Measurements from ENCODE around the gene DIPK1B.

The DIPK1B gene

DNA sequence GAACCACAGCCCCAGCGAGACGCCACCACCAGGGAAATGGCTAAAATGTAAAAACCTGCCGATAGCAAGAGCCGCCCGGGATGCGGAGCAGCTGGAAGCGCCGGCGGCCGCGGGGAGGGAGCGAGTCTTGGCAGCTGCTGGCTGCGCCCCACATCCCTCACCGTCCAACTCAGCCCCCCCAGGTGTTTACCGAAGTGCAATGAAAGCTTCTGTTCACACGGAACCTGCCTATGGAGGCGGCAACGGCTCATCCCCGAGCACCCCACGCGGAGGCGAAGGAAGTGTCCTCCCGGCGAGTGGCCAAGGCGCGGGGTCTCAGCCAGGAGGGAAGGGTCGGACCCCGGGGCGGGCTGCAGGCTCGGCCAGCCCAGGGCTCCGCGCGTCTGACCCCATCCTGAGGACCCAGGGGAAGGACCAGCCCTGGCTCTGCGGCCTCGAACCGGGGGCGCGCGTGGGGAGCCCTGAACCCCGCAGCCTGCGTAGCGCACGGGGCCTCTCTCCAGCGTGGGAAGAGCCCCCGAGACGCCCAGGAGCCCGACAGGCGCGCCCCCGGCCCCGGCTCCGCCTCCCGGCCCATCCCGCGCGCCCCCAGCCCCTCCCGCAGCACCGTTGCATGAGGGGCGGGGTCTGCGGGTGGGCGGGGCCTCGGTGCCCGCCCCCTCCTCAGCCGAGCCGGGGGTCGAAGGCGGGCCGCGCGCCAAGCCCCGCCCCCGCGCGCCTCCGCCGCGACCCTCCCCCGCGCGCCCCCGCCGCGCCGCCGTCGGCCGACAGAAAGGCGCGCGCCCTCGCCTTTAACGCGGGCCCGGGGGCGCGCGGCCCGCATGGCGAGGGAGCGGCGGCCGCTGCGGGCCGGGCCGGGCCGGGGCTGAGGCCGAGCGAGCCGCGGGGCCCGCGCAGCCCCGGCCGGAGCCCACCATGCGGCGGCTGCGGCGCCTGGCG lies at the start of gene DIPK1B:
TSS of gene DIPK1B (plus strand) at position 822 of the 939 bp plus-strand sequence. CDS start at position 916, 94 bp downstream.
- no peak for DNase-seq (ENCODE audit: low spot score)

DNA sequence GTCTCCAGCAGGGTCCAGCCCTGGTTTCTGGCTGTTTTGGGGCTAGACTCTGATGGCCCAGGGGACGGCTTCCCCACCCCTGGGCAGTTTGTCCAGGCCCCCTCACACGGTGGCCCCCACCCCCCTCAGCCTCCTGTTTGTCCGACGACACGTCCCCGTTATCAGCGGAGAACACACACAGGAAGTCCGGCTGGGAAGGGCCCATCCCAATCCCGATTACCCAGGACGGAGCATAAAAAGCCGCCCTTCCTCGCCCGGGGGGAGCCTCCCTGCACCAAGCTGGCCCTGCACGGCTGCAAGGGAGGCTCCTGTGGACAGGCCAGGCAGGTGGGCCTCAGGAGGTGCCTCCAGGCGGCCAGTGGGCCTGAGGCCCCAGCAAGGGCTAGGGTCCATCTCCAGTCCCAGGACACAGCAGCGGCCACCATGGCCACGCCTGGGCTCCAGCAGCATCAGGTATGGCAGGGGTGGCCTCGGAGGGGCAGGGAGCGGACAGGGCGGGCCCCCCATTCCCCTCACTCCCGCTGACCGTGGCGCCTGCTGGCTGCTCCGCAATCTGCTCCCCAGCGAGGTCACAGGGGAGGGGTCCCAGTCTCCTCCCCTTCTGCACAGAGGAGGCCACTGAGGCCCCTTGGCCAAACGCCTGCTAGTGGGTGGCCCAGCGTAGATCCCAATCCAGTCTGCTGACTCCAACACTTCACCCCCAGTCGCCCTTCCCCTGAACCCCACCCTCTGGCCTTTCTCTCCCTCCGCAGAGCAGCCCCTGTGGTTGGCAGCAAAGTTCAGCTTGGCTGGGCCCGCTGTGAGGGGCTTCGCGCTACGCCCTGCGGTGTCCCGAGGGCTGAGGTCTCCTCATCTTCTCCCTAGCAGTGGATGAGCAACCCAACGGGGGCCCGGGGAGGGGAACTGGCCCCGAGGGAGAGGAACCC lies 49.5 kb upstream of the DIPK1B start, which contains the start of gene EGFL7:
TSS of gene EGFL7 (plus strand) at position 261 of the 926 bp plus-strand sequence. CDS start 5,367 bp downstream, outside the sequence.
- no peak for DNase-seq (ENCODE audit: low spot score)

DNA sequence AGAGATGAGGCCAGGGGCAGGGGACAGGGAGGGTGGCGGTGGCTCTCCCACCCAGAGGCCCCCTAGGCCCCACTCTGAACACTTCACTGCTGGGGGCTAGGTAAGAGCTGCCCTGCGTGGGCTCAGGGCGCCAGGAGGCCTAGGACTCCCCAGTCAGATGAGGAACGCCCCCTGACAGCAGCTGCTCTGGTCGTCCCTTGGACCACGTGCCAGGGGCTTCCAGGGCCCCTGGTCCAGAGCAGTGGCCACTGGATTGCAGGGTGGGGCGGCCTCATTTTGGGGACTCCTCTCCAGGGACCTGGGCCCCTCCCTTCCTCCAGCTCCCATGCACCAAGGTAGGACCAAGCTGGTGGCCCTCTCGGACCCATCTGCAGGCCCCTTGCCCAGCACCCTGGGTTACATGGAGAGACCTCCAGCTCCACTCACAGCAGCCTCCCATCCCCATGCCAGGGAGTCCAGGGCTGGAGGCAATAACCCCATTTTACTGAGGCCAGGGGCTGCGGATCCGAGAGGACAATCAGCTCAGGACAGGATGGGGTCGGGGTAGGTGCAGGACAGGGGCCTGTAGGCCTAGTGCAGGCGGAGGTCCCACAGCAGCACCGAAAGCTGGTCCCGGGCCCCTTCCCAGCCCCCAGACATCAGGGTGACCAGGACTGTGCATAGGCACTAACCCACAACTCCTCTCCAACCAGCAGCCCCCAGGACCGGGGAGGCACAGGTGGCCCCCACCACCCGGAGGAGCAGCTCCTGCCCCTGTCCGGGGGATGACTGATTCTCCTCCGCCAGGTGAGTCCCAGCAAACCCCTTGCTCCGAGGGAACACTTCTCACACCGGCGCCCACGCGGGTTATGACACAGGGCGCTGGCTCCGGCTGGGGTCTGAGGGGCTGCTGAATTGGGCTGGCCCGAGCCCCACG lies 48.1 kb upstream of the DIPK1B start:
- no peak for DNase-seq (ENCODE audit: low spot score)

DNA sequence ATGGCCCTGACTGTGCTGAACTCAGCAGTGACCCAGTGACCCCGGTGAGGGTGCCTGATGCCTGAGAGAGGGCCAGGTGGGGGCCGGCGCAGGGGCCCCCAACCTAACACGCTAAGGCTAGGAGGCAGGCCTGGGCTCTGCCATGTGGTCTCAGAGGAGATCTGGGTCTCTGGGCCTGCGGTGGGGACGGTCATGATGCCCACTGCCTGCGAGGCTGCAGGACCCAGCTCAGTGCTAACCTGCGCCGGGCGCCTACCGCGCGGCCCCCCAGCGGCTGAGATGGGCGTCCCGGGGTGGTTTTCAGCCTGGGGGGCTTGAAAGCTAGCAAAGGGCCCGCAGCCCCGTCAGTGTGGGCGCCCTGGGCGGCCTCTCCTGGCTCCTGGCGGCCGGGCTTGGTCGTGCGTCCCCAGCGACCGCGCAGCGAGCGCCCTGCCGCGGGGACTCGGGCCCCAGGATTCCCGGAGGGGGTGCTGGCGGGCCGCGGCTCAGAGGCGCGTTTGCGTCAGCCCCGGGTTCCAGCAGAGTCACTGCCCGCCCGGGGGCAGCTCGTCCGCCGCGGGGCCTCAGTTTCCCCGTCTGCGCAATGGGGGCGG lies 47.2 kb upstream of the DIPK1B start:
- no peak for DNase-seq (ENCODE audit: low spot score)

DNA sequence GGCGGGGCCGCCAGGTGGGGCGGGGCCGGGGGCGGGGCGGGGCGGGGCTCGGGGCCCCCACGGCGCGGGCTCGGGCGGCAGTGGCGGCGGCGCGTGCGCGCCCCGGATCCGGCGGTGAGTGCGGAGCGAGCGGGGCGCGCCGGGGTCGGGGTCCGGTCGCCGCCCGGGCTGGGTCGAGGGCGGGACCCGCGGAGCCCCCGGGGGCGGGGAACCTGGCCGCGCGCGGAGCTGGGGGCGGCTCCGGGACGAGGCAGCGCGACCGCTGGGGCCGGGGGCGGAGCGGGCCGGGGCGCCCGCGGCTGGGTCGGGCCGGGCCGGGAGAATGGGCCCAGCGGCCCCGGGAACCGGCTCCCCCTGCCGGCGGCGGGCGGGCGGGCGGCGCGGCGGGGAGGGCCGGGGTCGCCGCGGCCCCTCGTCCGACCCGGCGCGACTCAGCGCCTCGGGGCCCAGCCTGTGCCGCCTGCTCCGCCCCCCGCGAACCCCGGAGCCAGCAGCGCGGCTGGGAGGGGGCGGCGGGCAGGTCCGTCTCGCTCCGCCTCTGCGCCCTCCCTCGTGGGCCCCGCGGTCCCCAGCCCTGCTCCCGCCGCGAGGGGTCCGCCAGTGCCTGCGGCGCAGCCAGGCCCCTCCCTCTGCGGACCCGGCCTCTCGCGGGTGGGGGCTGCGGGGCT lies 46.5 kb upstream of the DIPK1B start:
- no peak for DNase-seq (ENCODE audit: low spot score)

DNA sequence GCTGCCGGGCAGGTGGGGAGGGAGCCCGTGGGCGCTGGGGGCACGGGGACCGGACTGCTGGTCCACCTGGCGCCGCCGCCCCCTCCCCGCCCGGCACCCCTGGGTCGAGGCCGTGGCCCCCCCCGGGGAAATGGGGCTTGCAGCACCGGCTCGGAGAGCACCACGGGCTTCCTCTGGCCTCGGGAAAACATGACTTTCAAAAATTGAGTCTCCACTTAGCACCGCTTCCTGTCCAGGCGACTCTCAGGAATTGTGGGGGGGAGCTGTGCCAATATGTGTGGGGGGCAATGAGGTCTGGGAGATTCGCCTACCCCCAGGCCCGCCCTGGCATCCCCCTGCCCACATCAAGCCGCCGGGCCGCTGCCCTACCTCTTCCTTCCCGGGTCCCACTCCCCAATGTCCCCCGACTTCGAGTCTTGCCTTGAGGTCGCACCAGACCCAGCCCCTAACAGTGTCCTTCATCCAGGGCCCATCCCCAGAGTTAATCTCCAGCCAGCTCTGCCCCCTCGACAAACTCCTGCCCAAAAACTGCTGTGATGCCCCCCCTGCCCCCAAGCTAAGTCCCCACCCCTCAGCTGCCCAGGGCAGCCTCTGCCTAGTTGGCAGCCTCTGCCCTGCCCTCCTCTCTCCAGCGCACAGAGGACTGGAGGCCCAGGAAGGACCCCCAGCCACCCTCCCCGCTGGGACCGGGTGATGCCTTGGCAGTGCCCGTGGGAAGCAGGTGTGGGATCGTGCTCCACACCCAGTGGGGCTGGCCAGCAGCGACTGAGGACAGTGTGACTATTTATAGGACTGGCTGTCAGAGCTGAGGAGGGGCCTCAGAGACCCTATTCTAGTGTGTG lies 45.8 kb upstream of the DIPK1B start:
- no peak for DNase-seq (ENCODE audit: low spot score)

DNA sequence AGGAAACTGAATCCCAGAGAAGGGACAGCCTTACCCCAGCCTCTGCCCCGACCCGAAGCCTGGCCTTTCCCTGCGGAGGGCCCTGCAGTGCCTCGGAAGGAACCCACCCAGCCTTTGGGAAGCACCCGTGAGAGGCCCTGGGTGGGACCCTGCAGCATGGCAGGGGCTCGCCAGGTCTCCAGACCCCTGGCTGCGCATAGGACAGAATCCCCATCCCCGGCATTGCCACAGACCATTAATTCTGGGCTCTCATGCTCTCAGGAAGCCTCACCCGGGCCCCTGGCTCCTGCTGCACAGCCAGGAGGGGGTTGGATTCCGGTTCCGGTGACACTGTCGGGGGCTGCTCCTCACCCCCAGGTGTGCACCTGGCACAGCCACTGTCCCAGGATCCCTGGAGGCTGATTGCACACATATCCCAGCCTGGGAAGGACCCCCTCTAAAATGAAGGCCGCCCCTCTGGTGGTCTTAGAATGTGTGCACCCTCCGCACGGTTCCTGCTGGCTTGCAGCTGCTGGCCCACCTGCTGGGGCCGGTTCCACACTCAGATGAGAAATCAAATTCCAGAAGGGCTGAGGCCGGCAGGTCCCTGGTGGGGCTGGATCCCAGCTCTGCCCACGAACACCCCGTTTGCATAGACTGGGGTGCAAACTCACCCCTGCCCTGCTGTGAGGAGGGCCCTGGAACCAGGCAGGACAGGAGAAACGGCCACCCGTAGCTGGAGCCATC lies 45.0 kb upstream of the DIPK1B start:
- DNase-seq (ENCODE audit: low spot score) = no peak

DNA sequence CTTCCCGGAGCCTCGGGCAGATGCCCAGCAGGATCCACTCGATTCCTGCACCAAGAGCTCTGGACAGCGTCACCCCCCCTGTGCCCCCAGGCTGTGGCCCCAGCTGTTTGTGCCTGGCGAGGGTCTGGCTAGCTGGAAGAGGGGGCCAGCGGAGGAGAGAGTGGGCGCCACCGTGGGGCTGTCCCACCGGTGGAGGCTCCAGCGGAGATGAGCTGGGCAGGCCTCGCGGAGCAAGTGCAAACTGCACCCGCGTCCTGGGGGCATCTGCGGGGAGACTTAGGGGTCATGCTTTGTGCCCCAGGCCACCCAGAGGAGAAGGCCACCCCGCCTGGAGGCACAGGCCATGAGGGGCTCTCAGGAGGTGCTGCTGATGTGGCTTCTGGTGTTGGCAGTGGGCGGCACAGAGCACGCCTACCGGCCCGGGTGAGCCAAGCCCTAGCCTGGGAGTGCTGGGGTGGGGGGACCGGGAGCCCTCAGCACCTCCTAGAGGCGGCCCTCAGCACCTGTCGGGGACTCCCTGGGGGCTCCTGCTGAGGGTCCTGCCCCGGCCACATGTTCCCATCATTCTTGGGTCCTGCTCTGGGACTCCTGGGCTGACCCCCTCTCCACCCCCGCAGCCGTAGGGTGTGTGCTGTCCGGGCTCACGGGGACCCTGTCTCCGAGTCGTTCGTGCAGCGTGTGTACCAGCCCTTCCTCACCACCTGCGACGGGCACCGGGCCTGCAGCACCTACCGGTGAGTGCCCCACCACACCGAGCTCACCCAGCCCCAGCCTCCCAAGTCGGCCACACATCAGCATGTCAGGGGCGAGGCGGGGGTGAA lies 44.2 kb upstream of the DIPK1B start:
- no peak for DNase-seq (ENCODE audit: low spot score)

DNA sequence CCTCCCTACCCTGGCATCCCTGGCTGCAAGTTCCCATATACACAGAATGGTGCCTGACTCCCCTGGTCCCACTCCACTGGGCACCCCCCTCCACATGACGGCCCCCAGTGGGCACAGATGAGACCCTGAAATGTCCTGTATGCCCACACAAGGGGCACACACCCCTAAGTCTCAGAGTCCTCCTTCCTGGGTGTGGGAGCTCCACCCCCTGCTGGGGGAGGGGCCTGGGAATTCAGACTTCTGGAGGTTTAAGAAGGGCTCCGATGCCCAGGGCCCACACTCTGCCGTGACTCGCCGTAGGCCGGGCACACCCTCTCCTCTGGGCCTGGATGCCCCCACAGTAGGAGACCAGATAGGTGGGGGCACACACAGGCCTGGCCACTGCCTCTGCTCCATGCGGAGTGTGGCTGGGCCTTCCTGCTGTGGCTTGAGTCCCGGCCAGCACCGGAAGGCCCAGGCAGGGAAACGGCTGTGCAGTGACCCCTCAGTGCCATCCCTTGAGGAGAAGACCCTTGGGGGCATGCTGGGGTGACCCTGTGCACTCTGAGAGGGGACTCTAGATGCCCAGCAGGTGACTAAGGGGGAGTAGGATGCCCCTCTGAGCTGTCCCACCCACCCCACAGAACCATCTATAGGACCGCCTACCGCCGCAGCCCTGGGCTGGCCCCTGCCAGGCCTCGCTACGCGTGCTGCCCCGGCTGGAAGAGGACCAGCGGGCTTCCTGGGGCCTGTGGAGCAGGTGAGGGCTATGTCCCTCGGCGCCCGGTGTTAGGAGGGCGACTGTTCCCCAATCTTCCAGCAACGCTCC lies 43.2 kb upstream of the DIPK1B start:
- no peak for DNase-seq (ENCODE audit: low spot score)

DNA sequence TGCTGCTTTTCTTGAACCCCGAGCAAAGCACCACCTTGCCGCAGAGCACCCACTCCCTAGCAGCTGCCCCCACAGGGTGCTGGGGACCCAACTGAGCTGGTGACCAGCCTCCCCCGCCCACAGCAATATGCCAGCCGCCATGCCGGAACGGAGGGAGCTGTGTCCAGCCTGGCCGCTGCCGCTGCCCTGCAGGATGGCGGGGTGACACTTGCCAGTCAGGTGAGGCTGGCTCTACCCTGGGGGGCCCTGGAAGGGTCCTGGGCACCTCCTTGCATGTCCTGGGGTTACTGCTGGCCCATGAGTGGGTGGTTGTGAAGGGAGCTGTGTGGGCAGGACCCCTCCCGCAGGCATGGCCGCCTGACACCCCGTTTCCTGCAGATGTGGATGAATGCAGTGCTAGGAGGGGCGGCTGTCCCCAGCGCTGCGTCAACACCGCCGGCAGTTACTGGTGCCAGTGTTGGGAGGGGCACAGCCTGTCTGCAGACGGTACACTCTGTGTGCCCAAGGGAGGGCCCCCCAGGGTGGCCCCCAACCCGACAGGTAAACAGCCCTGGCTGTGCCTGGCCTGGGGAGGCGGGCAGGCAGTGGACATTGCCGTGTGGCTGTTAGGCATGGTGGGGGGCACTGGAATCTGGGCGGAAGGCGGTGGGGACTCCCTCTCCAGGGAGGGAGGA lies 42.4 kb upstream of the DIPK1B start:
- no peak for DNase-seq (ENCODE audit: low spot score)

DNA sequence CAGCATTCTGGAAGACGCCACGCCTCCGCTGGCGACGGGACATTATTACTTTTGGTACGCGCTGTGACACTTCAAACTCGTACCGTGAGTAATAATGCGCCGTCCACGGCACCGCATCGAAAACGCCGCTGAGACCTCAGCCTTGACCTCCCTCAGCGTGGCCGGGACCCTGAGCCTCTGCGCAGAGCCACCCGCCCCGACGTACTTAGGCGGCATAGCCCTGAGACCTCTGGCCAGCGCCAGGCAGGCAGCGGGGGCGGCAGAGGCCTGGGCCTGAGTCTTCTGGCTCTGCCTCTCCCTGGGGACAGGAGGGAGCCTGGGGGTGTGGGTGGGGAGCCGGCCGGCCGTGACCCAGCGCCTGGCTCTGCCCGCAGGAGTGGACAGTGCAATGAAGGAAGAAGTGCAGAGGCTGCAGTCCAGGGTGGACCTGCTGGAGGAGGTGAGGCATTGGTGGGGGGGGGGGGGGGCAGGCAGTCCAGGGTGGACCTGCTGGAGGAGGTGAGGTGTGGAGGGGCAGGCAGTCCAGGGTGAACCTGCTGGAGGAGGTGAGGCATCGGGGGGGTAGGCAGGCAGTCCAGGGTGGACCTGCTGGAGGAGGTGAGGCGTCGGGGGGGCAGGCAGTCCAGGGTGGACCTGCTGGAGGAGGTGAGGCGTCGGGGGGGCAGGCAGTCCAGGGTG lies 41.7 kb upstream of the DIPK1B start:
- no peak for DNase-seq (ENCODE audit: low spot score)

DNA sequence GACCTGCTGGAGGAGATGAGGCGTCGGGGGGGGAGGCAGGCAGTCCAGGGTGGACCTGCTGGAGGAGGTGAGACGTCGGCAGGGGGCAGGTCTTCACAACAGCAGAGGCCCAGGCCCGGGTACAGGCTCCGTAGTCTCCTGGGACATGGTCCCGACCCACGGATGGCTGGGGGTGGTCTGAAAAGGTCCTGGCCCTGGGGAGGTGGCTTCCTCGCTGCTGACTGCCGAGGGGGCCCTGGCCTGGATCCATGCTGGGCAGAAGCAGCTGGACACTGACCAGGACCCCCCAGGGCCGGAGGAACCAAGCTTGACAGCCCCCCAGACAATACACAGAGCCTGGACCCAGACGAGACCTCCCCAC lies 41.1 kb upstream of the DIPK1B start:
- DNase-seq (ENCODE audit: low spot score) = no peak

DNA sequence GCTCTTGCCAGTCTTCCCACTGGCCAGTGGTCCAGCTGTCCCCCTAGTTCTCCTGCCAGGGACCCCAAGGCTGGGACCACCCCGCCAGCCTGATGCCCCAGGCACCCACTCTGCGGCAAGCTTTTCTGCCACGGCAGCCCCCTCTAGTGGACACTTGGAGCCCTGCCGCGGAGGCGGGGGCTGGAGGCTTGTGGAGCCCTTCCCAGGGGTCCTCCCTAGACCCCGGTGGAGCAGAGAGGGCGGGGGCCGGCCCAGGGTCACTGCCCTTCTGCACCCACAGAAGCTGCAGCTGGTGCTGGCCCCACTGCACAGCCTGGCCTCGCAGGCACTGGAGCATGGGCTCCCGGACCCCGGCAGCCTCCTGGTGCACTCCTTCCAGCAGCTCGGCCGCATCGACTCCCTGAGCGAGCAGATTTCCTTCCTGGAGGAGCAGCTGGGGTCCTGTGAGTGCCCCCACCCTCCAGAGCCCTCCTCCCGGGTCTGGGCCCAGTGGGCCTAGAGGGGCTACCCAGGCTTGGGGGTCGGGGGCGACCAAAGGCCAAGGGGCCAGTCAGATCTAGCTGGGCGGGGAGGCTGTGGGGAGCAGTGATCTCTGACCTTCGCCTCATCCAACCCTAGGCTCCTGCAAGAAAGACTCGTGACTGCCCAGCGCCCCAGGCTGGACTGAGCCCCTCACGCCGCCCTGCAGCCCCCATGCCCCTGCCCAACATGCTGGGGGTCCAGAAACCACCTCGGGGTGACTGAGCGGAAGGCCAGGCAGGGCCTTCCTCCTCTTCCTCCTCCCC lies 40.5 kb upstream of the DIPK1B start:
- no peak for DNase-seq (ENCODE audit: low spot score)

DNA sequence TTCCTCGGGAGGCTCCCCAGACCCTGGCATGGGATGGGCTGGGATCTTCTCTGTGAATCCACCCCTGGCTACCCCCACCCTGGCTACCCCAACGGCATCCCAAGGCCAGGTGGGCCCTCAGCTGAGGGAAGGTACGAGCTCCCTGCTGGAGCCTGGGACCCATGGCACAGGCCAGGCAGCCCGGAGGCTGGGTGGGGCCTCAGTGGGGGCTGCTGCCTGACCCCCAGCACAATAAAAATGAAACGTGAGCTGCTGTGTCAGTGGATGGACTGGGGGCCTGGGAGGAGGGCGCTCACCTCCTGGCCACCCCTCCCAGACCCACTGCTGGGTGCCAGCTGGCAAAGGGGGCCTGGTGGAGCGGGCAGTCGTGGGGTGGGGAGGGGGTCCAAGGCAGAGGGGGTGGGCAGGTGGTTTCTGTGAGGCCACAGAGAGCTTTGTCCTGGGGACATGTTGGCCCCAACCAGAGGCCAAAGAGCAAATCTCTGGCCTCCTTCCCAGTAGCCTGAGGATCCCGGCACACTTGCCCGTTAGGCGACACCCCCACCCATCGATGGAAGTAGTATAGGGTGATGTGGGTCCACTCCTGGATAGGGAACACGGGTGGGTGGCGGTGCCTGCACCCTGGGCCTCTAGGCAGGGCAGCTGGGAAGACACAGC lies 39.8 kb upstream of the DIPK1B start:
- no peak for DNase-seq (ENCODE audit: low spot score)
